Activated naive CD4-positive, alpha-beta T cell treated with anti-CD3 and anti-CD28 coated beads for 36 hours (primary cell): Measurements from ENCODE around the gene KDF1. TPM values are rescaled to one million over a fixed set of nuclear protein-coding genes. Genes with fewer than 3 reads are reported as not detected.
A peak's percentile ranks its signal among the peaks of the same experiment; 100 is the strongest.

Source experiments
- CTCF ChIA-PET: fragments of 350-600 bp; sonication (Branson Sonifier 250); formaldehyde crosslinking; loops from one replicate; lab custom pipeline; 2021; ENCODE audit warnings: antibody characterized with exemption; lab: Charles Lee
- DNase-seq: peaks from one replicate; pipeline ENCODE4 v3.0.0-alpha.2; 2020
- H3K27ac Mint-ChIP-seq: one replicate; pipeline ENCODE4 v1.8.0; 2021; ENCODE audit warnings: mild to moderate bottlenecking, mixed read lengths
- H3K27me3 Mint-ChIP-seq: one replicate; pipeline ENCODE4 v1.8.0; 2021; ENCODE audit warnings: low read depth, mixed read lengths
- H3K36me3 Mint-ChIP-seq: one replicate; pipeline ENCODE4 v1.8.0; 2021; ENCODE audit warnings: low read depth, mixed read lengths
- H3K4me1 Mint-ChIP-seq: one replicate; pipeline ENCODE4 v1.8.0; 2021; ENCODE audit warnings: low read depth, mixed read lengths
- H3K4me3 Mint-ChIP-seq: one replicate; pipeline ENCODE4 v1.8.0; 2021; ENCODE audit warnings: mild to moderate bottlenecking, moderate library complexity, mixed read lengths
- H3K9me3 Mint-ChIP-seq: one replicate; pipeline ENCODE4 v1.8.0; 2021; ENCODE audit warnings: mixed read lengths
- intact Hi-C: fragments of 100-400 bp; cut with micrococcal nuclease; formaldehyde crosslinking; loops from one replicate; pipeline ENCODE4 v1.15.1; 2023
- total RNA-seq, 2 experiments: library from RNA; stranded (reverse); gene quantifications; one replicate each; pipeline ENCODE4 v1.2.3, GENCODE V29; 2021

Gene KDF1
- total RNA-seq, 2 experiments from 2014 or later = 0.24 to 0.25 TPM

DNA sequence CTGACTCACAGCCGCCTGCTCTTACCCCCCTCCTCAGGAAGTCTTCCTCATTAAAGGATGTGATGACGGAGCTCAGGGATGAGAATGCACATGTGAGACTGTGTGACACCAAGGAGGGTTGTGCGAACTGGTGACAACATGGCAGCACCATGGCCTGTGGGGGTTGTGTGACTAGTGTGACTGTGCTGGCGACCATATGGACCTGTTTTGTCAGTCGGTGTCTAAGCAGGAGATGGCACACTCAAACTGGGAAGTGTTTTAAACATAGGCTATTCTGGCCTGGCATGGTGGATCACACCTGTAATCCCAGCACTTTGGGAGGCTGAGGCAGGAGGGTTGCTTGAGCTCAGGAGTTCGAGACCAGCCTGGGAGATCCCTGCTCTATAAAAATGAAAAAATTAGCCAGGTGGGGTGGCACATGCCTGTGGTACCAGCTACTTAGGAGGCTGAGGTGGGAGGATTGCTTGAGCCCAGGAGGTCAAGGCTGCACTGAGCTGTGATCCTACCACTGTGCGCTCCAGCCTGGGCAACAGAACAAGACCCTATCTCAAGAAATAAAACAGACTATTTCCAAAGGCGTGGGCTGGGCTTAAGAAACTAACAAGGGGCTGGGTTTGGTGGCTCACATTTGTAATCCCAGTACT is 40.7 kb upstream of the KDF1 start:
- no peak overlapping the region for H3K4me3 Mint-ChIP-seq
- H3K27ac Mint-ChIP-seq = no peak overlapping the region
- H3K4me1 Mint-ChIP-seq = peaks cover 5% of the 10 kb centered on the region
- CTCF ChIA-PET = no interaction called here
- intact Hi-C loops = no loop called here
- DNase-seq = no peak
- H3K27me3 Mint-ChIP-seq = peaks cover 13% of the 10 kb centered on the region
- no peaks in the 10 kb centered on the region for H3K36me3 Mint-ChIP-seq
- no peaks in the 10 kb centered on the region for H3K9me3 Mint-ChIP-seq

DNA sequence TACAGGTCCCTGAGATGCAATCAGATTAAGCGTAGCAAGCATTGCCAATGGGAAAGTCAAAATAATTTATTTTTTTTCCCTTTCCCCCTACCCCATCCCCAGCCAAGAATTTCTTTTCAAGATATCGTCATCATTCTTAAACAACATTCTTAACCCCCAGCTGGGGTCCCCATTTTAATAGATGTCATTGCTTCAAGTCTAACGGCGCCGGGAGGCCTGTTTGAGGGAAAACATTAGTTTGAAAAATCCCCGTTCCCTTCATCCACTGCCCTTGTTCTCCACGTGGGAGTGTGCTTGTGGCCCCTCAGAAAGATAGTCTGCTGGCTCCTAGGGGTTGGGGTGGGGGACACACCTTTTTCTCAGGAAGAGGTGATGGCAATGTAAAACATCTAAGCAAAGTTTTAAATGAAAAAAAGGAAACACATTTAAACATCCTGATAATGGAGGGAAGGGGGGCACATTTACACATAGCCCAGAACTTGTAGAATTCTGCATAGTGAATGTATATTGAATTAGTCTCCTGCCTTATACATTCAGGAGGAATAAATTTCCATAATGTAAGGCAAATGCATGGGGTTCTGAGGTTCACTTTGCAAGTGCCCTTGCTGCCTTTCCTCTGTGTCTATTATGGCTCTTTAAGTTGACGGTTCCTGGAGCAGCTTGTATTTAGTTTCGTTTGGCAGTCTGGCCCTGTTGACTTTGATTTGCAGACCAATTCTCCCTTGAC is 40.0 kb upstream of the KDF1 start:
- DNase-seq = no peak
- Mint-ChIP-seq H3K27me3 (peaks cover 20% of the 10 kb centered on the region), H3K36me3 (no peaks in the 10 kb centered on the region), H3K4me1 (peaks cover 5% of the 10 kb centered on the region), H3K4me3 (no peak overlapping the region), H3K27ac (no peak overlapping the region), H3K9me3 (no peaks in the 10 kb centered on the region)
- CTCF ChIA-PET = no interaction called here
- intact Hi-C loops = no loop called here

DNA sequence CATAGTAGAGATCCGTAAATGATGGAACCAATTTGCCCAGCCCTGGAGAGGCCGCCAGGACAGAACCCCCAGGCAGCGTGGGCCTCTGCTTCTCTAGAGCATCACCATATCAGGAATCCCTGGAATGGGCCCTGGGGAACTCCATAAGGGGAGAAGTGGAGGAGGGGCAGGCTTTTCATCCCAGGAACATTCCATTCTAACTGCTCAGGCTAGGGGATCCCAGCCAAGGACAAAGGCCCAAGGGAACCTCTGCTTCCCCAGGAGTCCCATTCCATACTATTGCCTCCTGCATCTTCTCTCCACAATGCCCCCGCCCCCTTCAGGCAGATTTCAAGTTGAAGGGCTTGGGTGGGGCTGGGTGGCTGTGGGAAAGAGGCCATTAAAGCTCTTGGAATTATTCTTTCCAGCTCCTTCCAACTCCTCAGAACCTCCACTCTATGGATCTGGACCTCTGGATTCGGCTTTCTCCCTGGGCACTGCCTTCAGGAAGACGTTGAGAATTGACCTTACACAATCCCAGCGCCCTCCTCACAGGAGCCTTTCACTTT is 39.2 kb upstream of the KDF1 start:
- intact Hi-C loops = loop anchor here (10.0 kb wide), 1 partner anchor 395 kb away; no protein-coding TSS in a partner anchor
- H3K27me3 Mint-ChIP-seq = peaks cover 26% of the 10 kb centered on the region
- no peak overlapping the region for H3K27ac Mint-ChIP-seq
- CTCF ChIA-PET = interaction anchor here (1.8 to 3.8 kb wide), 2 partner anchors 9 to 46 kb away, joined by 3 to 29 read pairs; no protein-coding TSS in a partner anchor
- DNase-seq = no peak
- H3K4me1 Mint-ChIP-seq = peaks cover 6% of the 10 kb centered on the region
- no peaks in the 10 kb centered on the region for H3K9me3 Mint-ChIP-seq
- no peak overlapping the region for H3K4me3 Mint-ChIP-seq
- H3K36me3 Mint-ChIP-seq = no peaks in the 10 kb centered on the region

DNA sequence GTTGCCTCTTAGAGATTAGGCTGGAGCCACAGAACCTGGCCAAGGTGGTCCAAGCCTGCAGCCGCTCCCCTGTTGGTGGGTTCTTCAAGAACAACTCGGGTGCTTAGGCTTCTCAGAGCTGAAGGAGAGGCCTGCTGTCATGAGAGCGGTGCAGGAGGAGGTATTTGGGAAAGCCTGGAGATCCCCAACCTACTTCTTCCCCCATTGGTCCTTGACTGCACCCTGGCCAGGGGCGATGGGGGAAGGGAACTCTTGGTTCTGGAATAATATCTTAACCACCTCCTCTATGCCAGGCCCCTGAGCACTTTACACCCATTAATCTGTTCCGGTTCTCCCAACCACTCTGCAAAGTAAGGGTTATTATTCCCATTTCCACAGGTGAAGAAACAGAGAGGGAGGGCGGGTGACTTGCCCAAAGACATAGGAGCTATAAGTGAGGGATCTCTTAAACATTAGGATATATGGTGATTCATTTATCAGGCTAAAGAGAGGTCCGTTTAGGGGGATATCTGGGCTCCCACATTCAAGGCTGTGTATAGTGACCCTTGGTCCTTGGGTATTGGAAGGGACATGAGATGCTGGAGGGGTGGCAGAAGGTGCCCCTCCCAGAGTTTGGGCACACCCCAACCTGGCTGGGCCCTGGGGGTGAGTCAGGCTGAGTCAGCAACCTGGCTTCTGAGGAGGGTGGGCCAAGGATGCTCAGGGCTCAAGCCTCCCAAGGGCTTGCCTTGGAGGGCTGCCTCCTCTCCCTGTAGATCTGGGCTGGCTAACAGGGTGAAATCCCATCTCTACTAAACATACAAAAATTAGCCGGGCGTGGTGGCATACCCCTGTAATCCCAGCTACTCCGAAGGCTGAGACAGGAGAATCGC is 38.4 kb upstream of the KDF1 start:
- Mint-ChIP-seq H3K4me1 (peaks cover 7% of the 10 kb centered on the region), H3K27ac (no peak overlapping the region), H3K36me3 (no peaks in the 10 kb centered on the region), H3K27me3 (peaks cover 27% of the 10 kb centered on the region), H3K9me3 (no peaks in the 10 kb centered on the region), H3K4me3 (no peak overlapping the region)
- intact Hi-C loops = loop anchor here (10.0 kb wide), 1 partner anchor 394 kb away; no protein-coding TSS in a partner anchor
- no peak for DNase-seq
- CTCF ChIA-PET = interaction anchor here (0.6 to 3.8 kb wide), 20 partner anchors 9 to 386 kb away, joined by 3 to 29 read pairs (median 4); partner anchors contain the start of genes KDF1, NR0B2 and TENT5B

DNA sequence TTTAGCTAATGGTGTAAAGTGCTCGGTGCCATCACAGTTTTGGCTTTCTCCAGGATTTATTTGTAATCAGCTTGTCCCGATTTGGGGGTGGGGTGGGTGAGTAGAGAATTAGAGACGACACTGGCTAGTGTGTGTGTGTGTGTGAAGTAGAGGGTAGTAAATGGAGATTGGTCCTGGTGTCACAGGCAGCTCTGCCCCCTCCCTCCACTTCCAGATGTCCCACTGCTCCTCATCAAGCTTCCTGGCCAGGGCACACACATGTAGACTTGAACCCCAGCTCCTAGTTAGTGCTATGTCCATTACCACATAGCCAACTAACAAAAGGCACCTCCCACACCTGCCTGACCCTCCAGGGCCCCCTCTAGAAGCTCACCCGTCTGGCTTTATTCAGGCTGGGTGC is 36.4 kb upstream of the KDF1 start:
- CTCF ChIA-PET = interaction anchor here (0.5 to 3.8 kb wide), 14 partner anchors 10 to 722 kb away, joined by 3 to 29 read pairs (median 4); no protein-coding TSS in a partner anchor
- Mint-ChIP-seq H3K36me3 (no peaks in the 10 kb centered on the region), H3K27me3 (peaks cover 36% of the 10 kb centered on the region), H3K4me1 (peaks cover 16% of the 10 kb centered on the region), H3K4me3 (no peak overlapping the region), H3K27ac (no peak overlapping the region), H3K9me3 (no peaks in the 10 kb centered on the region)
- intact Hi-C loops = loop anchor here (1.0 to 10.0 kb wide), 3 partner anchors 48 to 392 kb away; no protein-coding TSS in a partner anchor
- DNase-seq = no peak

DNA sequence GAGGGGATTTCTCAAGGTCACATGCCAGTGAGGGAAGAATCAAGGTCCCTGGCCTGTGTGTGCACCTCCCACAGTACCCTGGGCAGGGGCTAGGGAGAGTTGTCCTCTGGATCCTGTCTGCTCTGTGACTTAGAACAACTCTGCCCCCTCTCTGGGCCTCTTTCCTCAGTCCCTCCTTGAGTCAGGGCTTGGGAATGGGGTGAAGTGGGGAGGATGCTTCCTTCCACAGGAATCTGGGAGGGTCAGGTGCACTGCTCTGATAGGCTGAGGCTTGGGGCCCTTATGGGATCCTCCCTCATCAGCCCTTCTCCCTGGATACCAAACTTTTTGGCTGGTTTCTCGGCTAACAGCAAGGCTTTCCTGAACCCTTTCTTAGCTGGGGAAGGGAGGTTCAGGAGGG is 35.8 kb upstream of the KDF1 start:
- Mint-ChIP-seq H3K9me3 (no peaks in the 10 kb centered on the region), H3K36me3 (no peaks in the 10 kb centered on the region), H3K4me1 (peaks cover 22% of the 10 kb centered on the region), H3K27ac (no peak overlapping the region), H3K4me3 (no peak overlapping the region), H3K27me3 (peaks cover 43% of the 10 kb centered on the region)
- intact Hi-C loops = loop anchor here (10.0 kb wide), 1 partner anchor 391 kb away; no protein-coding TSS in a partner anchor
- DNase-seq = no peak
- CTCF ChIA-PET = interaction anchor here (1.3 to 3.8 kb wide), 7 partner anchors 10 to 104 kb away, joined by 3 to 29 read pairs (median 9); no protein-coding TSS in a partner anchor

DNA sequence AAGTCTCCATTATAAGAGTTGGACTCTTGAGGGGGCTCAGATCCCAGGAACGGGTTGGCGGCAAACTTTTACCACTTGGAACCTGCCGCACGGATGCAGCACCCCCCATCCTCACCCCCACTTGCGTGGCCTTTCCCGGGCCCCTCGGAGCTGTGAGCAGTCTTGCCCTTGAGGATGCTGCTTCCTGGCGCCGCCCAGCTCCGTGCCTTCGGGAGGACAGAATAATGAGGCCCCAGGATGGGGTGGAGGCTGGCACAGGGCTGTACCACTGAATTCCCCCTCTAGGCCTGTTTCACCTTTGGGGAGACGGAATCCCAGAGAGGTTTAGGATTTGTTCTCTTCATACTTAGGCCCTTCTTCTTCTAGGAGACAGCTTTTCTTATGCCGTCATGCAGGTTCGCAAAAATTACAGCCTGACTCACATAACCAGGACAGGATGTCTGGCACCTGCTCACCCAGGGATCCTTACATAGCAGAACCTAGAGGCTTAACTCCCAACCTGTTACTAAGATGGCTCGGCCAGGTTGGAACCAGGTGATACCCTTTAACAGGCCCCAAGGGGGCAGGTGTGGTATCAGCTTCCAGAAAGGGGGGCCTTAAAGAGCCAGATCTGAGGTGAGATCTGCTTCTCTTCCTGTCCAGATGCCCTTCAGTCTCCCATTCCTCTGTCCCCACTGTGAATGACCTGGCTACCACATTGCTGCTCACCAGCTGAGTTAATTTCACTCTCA is 34.7 kb upstream of the KDF1 start:
- Mint-ChIP-seq H3K36me3 (no peaks in the 10 kb centered on the region), H3K4me3 (peak overlapping the region; percentile 66), H3K9me3 (no peaks in the 10 kb centered on the region), H3K4me1 (peaks cover 22% of the 10 kb centered on the region), H3K27ac (no peak overlapping the region), H3K27me3 (peaks cover 49% of the 10 kb centered on the region)
- CTCF ChIA-PET = interaction anchor here (1.5 to 1.9 kb wide), 2 partner anchors 21 to 28 kb away, joined by 3 to 6 read pairs; no protein-coding TSS in a partner anchor
- no peak for DNase-seq
- intact Hi-C loops = loop anchor here (5.0 to 10.0 kb wide), 3 partner anchors 73 to 390 kb away; partner anchors contain the start of genes GPN2 and NUDC

DNA sequence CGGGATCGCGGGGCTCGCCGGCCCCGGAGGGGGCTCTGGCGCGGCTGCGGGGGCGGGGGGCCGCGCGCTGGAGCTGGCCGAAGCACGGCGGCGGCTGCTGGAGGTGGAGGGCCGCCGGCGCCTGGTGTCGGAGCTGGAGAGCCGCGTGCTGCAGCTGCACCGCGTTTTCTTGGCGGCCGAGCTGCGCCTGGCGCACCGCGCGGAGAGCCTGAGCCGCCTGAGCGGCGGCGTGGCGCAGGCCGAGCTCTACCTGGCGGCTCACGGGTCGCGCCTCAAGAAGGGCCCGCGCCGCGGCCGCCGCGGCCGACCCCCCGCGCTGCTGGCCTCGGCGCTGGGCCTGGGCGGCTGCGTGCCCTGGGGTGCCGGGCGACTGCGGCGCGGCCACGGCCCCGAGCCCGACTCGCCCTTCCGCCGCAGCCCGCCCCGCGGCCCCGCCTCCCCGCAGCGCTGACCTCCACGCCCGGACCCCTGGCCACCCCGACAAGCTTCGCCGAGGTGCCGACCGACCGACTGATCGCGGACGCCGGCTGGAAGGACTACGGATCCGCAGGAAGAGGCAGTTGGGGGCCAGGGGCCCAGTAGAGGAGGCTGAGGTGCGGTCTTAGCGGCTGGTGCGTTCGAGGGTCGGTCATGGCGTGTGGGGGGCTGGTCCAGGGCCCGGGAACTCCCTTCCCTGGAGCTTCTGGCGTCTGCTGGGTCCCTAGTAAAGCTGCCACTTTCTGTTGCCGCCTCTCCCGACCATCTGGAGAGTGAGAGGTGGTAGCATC is 33.9 kb upstream of the KDF1 start:
- no peak for DNase-seq
- Mint-ChIP-seq H3K9me3 (no peaks in the 10 kb centered on the region), H3K36me3 (no peaks in the 10 kb centered on the region), H3K27ac (no peak overlapping the region), H3K4me1 (peaks cover 22% of the 10 kb centered on the region), H3K4me3 (peak overlapping the region; percentile 66), H3K27me3 (peaks cover 49% of the 10 kb centered on the region)
- intact Hi-C loops = loop anchor here (5.0 to 10.0 kb wide), 3 partner anchors 72 to 389 kb away; partner anchors contain the start of genes GPN2 and NUDC
- CTCF ChIA-PET = interaction anchor here (1.5 to 1.9 kb wide), 3 partner anchors 22 to 50 kb away, joined by 3 to 9 read pairs (median 6); no protein-coding TSS in a partner anchor

DNA sequence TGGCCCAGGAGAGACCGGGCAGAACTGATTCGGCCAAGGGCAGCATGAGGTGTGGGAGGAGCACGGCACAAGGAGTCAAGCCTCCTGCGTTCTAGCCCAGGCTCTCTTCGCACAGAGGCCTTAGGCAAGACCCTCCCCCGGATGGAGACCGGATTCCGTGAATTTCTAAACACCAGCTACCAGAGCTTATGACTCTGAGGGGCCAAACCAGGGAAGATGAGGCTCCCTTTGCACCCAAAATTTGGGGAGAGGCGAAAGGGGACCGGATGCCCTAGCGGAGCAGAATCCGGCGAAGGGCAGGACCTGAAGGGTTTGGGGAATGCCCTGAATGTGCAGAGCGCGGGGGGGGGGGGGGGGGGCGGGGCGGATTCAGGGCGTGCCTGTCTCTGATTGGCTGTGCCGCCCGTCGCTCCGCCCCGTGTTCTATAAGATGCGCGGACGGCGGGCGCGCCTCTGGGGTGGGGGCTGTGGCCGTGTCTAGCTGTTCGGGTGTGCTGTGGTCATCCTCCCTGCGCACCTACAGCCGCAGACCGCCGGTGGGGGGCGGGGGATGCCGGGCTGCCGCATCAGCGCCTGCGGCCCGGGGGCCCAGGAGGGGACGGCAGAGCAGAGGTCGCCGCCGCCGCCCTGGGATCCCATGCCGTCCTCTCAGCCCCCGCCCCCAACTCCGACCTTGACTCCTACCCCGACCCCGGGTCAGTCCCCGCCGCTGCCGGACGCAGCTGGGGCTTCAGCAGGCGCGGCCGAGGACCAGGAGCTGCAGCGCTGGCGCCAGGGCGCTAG is 33.2 kb upstream of the KDF1 start, which contains the start of gene TRNP1:
Gene TRNP1, plus strand, starts transcription at position 456 of the 783 bp plus-strand sequence. Its CDS starts 95 bp downstream, at position 551.
- peak; percentile 76 for DNase-seq
- intact Hi-C loops = loop anchor here (5.0 to 10.0 kb wide), 3 partner anchors 71 to 389 kb away; partner anchors contain the start of genes GPN2 and NUDC
- H3K9me3 Mint-ChIP-seq = no peaks in the 10 kb centered on the region
- H3K27ac Mint-ChIP-seq = no peak within 1 kb of the TSS
- peak within 1 kb of the TSS; percentile 77 for H3K4me3 Mint-ChIP-seq
- peaks cover 49% of the 10 kb centered on the region for H3K27me3 Mint-ChIP-seq
- CTCF ChIA-PET = interaction anchor here (0.7 to 1.9 kb wide), 5 partner anchors 23 to 153 kb away, joined by 3 to 9 read pairs (median 6); no protein-coding TSS in a partner anchor
- H3K4me1 Mint-ChIP-seq = peaks cover 22% of the 10 kb centered on the region
- H3K36me3 Mint-ChIP-seq = no peaks in the 10 kb centered on the region
